A549 treated with CpdA at 1 μM for 4 hours (cell line): ENCODE results near the gene ZNF420. TPM values are rescaled to one million over a fixed set of nuclear protein-coding genes. Genes with fewer than 3 reads are reported as not detected.

Experiments
- total RNA-seq: library from RNA; stranded (reverse); fragments of 200-300 nt; extraction: Qiagen RNA extraction; gene quantifications from 5 replicates; pipeline ENCODE4 v1.2.3, GENCODE V29; 2022; ENCODE audit warnings: low read depth

The ZNF420 gene
- 3.5 to 6.2 TPM (median 4.7 TPM) in 5 replicates for total RNA-seq

DNA sequence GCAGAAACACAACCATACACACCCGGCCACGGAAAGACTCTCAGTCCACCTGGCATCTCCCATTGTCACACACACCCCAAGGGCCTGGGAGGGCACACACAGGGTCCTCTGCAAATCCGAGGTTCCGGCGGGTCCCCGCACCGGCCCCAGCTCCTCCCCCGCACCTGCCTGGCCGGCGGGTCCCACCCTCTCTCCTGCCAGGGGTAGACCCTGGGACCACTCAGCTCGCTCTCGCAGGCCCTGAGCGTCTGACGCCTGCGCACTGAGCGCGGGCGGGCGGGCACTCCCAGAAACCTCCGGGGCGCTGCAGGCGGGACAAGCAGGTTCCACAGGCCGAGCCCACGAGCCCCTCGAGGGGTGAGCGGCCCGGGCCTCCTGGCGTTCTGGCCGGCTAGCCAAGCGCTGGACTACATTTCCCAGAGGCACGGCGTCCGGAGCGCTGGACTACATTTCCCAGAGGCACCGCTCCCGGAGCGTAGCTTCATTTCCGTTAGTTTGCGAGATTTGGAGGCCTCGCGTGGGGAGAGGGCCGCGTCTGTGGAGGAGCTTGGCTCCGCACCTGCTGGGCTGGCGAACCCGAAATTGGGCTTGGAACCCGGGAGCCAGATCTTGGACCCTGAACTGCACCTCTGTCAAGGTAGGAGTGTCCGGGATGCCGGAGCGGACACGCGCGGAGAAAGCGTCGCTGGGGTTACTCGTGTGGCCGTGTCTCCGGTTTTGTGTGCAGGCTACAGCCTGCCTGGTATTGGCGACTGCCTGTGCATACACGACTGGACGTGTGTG lies at the start of gene ZNF420:
Gene ZNF420, plus strand, starts transcription at position 500 of the 783 bp plus-strand sequence. CDS start 10,686 bp downstream, outside the sequence.

DNA sequence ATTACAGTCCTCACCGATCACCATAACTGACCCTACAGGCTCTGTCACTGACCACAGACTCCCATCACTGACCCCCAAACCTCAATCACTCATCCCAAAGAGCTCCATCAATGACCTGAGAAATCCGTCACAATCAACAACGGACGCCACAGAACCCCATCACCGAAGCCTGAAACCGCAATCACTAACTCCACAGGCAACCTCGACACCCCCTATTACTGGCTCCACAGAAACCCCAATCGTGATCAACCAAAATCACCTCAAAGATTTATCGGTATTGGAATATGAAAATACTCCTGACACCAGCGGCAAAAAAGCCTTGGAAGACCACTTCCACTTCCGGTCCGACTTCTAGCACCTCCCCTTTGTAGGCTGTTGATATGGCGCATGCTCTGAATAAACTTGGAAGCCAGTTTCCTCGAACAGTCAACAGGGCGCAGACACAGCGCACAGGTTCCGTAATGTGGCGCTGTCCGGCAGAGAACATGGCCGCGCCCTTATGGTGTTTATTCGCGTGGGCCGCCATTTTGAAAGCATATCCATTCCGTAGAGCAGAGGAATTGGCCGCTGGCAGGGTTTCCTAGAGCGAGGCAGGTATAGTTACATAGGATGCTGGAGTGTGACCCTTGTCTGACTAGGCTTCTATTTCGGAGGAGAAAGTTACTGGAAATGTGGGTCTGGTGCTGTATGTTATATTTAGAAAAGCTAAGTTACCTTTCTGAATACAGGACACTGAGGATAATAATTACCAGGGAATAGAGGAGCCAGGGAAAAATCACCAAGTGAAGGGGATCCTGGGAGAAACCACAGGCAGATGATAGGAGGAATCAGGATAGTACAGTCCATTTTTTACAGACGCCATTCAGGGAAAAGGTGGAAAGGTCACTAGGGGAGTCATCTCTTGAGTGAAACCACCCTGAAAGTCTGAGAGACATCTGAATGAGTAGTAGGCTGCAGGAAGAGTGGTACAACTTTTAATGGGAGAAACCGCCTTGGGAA lies 94.4 kb downstream of the ZNF420 start, which contains the start of gene ZNF585A:
Gene ZNF585A, minus strand, starts transcription at position 328 of the 999 bp plus-strand sequence. CDS start 2,785 bp downstream, outside the sequence.

Other genes with a start within 250 kb of the ZNF420 start
- 0.08 to 0.35 TPM (median 0.23 TPM) in 5 replicates for gene ZNF790, start 240.0 kb upstream of the ZNF420 start, total RNA-seq
- 0.07 to 0.53 TPM (median 0.34 TPM) in 5 replicates for gene ZNF345, start 227.6 kb upstream of the ZNF420 start, total RNA-seq
- 0.33 to 0.51 TPM (median 0.49 TPM) in 5 replicates for gene ZNF829, start 162.1 kb upstream of the ZNF420 start, total RNA-seq
- 0.87 to 1.7 TPM (median 1.2 TPM) in 5 replicates for gene ZNF568, start 162.1 kb upstream of the ZNF420 start, total RNA-seq
- 5.7 to 8.2 TPM (median 5.9 TPM) in 5 replicates for gene ZNF585A, start 94.3 kb downstream of the ZNF420 start, total RNA-seq
- 2.8 to 3.5 TPM (median 3.3 TPM) in 5 replicates for gene ZNF585B, start 132.1 kb downstream of the ZNF420 start, total RNA-seq
- 6.3 to 7.7 TPM (median 6.9 TPM) in 5 replicates for gene ZNF383, start 139.8 kb downstream of the ZNF420 start, total RNA-seq